Upper lobe of right lung (tissue), 1 donor: ENCODE results near the gene SECISBP2. TPM values are rescaled to one million over a fixed set of nuclear protein-coding genes. Genes with fewer than 3 reads are reported as not detected.

ENCODE experiments used
- ATAC-seq: fragments of 200-7000 bp; cut with Tn5 transposase; one replicate; pipeline ENCODE4 v1.9.1; 2020; ENCODE audit warnings: mild to moderate bottlenecking, moderate library complexity
- DNase-seq: peaks from one replicate; pipeline ENCODE4 v3.0.0-alpha.2; 2020
- H3K27ac ChIP-seq: fragments of 200-600 bp; one replicate; pipeline ENCODE4 v1.8.0; 2022
- H3K27me3 ChIP-seq: fragments of 200-600 bp; one replicate; pipeline ENCODE4 v1.8.0; 2022; ENCODE audit warnings: mild to moderate bottlenecking
- H3K36me3 ChIP-seq: fragments of 200-600 bp; one replicate; pipeline ENCODE4 v1.8.0; 2022
- H3K4me1 ChIP-seq: fragments of 200-600 bp; one replicate; pipeline ENCODE4 v1.8.0; 2022
- H3K4me3 ChIP-seq: fragments of 200-600 bp; one replicate; pipeline ENCODE4 v1.8.0; 2022; ENCODE audit warnings: mild to moderate bottlenecking
- H3K9me3 ChIP-seq: fragments of 200-600 bp; one replicate; pipeline ENCODE4 v1.8.0; 2022
- intact Hi-C: fragments of 100-400 bp; cut with DNase I; formaldehyde crosslinking; loops from one replicate; pipeline ENCODE4 v1.11.0; 2022
- total RNA-seq: library from RNA; stranded (reverse); fragmentation: NEBNext Ultra II Directional; extraction: Animal tissue kit (Norgen Biotek cat#: 25700); gene quantifications from one replicate; pipeline ENCODE4 v1.2.1, GENCODE V29; 2021
- TF ChIP-seq, protein P1 (sequence below): fragments of 200-600 bp; IDR thresholded peaks from one replicate; pipeline ENCODE4 v1.8.0; 2022; ENCODE audit warnings: antibody characterized with exemption
- donor health status: DM: no; HTN: yes; CAD: no; lungs with severe emphysema.

The SECISBP2 gene
- total RNA-seq, 1 donor from 2014 or later, result 58.0 TPM

DNA sequence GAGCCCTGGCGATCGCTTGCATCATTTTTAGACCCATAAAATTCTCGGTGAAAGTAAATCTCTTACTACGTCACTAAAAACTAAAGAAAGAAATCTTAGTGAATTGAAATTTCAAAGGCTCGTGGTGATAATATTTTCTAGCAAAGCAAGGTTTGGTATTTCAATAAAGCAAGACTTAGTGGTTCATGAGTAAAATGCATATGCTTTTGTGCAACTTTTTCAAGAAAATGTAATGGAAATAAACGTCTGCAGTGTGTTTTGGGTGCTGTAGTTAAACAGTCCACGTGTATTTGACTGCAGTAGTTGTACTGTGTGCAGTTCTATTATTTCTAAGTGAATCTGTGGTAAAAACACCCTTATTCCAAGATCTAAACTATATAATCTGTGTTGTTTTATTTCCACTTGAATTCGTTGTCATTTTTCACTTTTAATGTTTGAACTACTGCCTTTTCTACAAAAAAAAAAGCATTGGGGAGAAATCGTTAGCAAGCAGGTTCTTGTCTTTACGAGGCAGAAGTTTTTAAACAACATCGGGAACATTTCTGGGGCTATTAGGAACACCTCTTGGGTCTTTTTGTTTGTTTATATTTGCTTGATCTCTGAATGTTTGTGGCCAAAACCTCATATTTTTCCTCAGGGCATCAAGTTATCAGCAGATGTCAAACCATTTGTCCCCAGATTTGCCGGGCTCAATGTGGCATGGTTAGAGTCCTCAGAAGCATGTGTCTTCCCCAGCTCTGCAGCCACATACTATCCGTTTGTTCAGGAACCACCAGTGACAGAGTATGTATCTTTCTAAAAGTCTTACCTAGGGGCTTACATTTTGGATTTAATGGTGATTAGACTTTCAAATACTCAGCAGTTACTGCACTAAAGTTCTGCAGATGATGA is 960 bp downstream of the SECISBP2 start:
- ATAC-seq, result no peak
- peak overlapping the region; percentile 67 for H3K4me3 ChIP-seq
- H3K4me1 ChIP-seq, result peaks cover 30% of the 10 kb centered on the region
- H3K36me3 ChIP-seq, result peaks cover 29% of the 10 kb centered on the region
- H3K27ac ChIP-seq, result peak overlapping the region; percentile 99
- intact Hi-C loops, result no loop called here
- DNase-seq, result no peak
- TF ChIP-seq, protein P1, sequence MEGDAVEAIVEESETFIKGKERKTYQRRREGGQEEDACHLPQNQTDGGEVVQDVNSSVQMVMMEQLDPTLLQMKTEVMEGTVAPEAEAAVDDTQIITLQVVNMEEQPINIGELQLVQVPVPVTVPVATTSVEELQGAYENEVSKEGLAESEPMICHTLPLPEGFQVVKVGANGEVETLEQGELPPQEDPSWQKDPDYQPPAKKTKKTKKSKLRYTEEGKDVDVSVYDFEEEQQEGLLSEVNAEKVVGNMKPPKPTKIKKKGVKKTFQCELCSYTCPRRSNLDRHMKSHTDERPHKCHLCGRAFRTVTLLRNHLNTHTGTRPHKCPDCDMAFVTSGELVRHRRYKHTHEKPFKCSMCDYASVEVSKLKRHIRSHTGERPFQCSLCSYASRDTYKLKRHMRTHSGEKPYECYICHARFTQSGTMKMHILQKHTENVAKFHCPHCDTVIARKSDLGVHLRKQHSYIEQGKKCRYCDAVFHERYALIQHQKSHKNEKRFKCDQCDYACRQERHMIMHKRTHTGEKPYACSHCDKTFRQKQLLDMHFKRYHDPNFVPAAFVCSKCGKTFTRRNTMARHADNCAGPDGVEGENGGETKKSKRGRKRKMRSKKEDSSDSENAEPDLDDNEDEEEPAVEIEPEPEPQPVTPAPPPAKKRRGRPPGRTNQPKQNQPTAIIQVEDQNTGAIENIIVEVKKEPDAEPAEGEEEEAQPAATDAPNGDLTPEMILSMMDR, result no peak
- no peaks in the 10 kb centered on the region for H3K9me3 ChIP-seq
- no peaks in the 10 kb centered on the region for H3K27me3 ChIP-seq

DNA sequence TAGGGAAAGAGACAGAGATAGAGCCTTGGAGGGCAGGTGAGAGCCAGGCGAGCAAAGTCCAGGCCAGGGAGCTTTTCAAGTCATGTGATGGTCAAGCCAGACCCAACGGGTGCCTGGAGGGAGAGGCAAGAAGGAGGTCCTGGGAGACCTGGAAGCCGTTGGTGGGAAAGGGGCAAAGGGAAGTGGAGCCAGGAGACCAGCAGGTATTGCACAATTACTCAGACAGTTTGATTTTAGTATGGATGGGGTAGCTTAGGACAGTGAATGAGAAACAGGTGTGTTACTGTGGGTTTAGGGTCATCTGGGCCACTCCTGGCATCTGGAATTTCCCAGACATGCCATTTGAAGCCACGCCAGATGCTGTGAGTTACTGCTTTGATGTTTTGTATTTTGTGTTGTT is 5.1 kb downstream of the SECISBP2 start:
- peaks cover 47% of the 10 kb centered on the region for H3K36me3 ChIP-seq

DNA sequence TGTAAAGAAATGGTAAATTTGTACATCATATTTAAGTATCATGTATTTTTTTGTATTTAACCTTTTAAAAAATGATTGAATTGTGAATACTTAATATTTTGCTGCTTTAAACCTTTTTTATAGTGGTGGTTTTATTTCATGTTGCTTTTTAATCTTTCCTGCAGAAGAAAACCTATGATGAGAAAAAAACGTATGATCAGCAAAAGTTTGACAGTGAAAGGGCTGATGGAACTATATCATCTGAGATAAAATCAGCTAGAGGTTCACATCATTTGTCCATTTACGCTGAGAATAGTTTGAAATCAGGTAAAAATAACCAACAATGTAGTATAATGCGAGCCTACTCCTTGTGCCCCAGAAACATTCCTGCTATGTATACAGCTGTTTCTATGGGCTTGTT is 7.4 kb downstream of the SECISBP2 start:
- Histone ChIP-seq H3K4me1 (peaks cover 8% of the 10 kb centered on the region), H3K36me3 (peaks cover 64% of the 10 kb centered on the region), H3K9me3 (no peaks in the 10 kb centered on the region), H3K27ac (no peak overlapping the region), H3K27me3 (no peaks in the 10 kb centered on the region), H3K4me3 (no peak overlapping the region)
- DNase-seq, result no peak
- TF ChIP-seq, protein P1, result no peak
- no peak for ATAC-seq
- intact Hi-C loops, result no loop called here

More for the DNA sequence above, 5.1 kb downstream of the SECISBP2 start:
- ATAC-seq (no peak), DNase-seq (no peak)
- TF ChIP-seq, protein P1, result no peak
- intact Hi-C loops, result no loop called here
- Histone ChIP-seq H3K27me3 (no peaks in the 10 kb centered on the region), H3K4me3 (no peak overlapping the region), H3K27ac (no peak overlapping the region), H3K9me3 (no peaks in the 10 kb centered on the region), H3K4me1 (peaks cover 24% of the 10 kb centered on the region)

DNA sequence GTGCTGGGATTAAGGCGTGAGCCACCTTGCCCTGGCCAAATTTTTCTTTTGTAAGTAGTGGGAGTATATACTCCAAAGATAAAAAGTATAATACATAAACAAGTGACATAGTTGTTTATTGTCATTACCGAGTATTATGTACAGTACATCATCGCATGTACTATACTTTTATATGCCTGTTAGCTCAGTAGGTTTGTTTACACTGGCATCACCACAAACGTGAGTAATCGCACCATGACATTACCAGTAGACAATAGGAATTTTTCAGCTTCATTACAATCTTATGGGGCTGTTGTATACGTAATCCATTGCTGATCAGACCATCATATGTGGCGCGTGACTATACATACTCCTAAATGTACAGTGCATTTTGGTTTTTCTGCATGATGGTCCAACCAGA is 9.8 kb downstream of the SECISBP2 start:
- DNase-seq, result no peak
- intact Hi-C loops, result no loop called here
- peaks cover 5% of the 10 kb centered on the region for H3K4me1 ChIP-seq
- TF ChIP-seq, protein P1, result no peak
- H3K4me3 ChIP-seq, result no peak overlapping the region
- no peaks in the 10 kb centered on the region for H3K27me3 ChIP-seq
- peaks cover 83% of the 10 kb centered on the region for H3K36me3 ChIP-seq
- no peak for ATAC-seq
- no peaks in the 10 kb centered on the region for H3K9me3 ChIP-seq
- no peak overlapping the region for H3K27ac ChIP-seq

DNA sequence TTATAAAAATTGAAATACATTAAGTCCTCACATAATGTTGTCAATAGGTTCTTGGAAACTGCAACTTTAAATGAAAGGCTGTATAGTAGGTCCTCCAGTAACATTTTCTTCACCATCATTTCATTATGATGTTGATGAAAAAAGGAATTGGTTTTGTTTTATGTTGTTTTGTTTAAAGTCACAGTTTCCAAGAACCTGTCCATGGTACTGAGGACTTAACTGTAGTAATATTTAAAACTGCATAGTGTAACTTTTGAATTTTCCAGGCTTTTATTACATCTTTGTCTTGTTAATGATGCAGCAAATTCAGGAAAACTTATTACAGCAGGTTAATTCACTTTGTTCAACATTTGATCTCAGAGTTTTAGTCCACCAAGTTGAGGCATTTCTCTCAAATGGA is 11.6 kb downstream of the SECISBP2 start:
- Histone ChIP-seq H3K4me3 (no peak overlapping the region), H3K9me3 (no peaks in the 10 kb centered on the region), H3K4me1 (no peaks in the 10 kb centered on the region), H3K36me3 (peaks cover 92% of the 10 kb centered on the region), H3K27me3 (no peaks in the 10 kb centered on the region), H3K27ac (no peak overlapping the region)
- intact Hi-C loops, result no loop called here
- no peak for ATAC-seq
- DNase-seq, result no peak
- TF ChIP-seq, protein P1, result no peak
